ENCODE results near the gene RBM6. TPM values are rescaled to one million over a fixed set of nuclear protein-coding genes. Genes with fewer than 3 reads are reported as not detected.

RBM6 gene
- total and polyA plus RNA-seq, 3 experiments from 2014 or later, result 53.2 to 75.8 (median 71.6) TPM

GRCh38 chr3:50122661-50123391 is 182.9 kb downstream of the RBM6 start:
- H3K9me3 Mint-ChIP-seq, result no peaks in the 10 kb centered on the region
- H3K36me3 ChIP-seq (ENCODE audit: insufficient read depth, low read length), result peaks cover 20% of the 10 kb centered on the region
- ChIA-PET CTCF (interaction anchor here (1.1 to 3.4 kb wide), 4 partner anchors 17 to 124 kb away, joined by 3 to 16 read pairs (median 6); partner anchors contain the start of gene GNAI2), POLR2A (no interaction called here)
- no peaks in the 10 kb centered on the region for H3K4me1 ChIP-seq (ENCODE audit: insufficient read depth, low read length)
- H3K4me3 Mint-ChIP-seq, result no peak overlapping the region
- H3K36me3 Mint-ChIP-seq, result peaks cover 0 to 33% (median 5%) of the 10 kb centered on the region in 3 donors
- H3K27me3 ChIP-seq (ENCODE audit: insufficient read depth, low read length, poor library complexity, severe bottlenecking), result no peaks in the 10 kb centered on the region
- peaks cover 0 to 1% (median 0%) of the 10 kb centered on the region in 3 donors for H3K4me1 Mint-ChIP-seq
- H3K4me3 ChIP-seq (ENCODE audit: low read length), result no peak overlapping the region
- DNase-seq, result no peak
- H3K27ac Mint-ChIP-seq, result peak overlapping the region in 1 of 8 donors; percentile 29
- no peaks in the 10 kb centered on the region for H3K9me3 ChIP-seq (ENCODE audit: low read length)
- H3K27ac ChIP-seq (ENCODE audit: low read depth, low read length), result no peak overlapping the region
- peaks cover 0 to 1% of the 10 kb centered on the region in 2 donors for H3K27me3 Mint-ChIP-seq

DNA sequence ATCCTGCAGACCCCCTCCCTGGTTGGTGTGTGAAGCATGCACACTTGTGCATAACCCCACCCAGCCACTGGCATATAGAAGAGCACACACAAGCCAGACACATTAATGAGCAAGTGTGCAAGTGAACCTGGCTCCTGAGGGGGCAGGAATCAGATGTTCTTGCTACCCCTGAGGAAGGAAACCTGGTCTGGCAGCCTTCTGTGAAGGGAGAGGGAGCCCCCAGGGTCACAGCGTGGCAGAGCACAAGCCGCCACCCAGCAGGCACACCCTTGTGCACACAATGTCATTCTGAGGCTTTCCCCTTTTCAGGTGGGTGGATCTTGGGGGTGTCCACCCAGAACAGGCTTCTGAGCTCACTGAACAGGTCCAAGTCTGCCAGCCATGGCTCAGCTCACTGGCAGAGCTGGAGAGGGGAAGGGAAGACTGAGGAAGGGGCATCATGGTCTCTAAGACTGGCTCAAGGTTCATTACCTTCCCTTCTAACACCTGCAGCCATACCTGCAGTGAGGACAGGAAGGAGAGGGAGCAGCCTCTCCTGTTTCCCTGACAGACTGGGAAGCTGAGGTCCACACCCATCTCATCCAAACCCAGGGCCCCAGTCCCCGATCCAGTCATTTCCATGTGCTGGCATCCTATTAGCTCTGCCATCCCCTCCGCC is 183.6 kb downstream of the RBM6 start:
- Histone ChIP-seq H3K27ac (ENCODE audit: low read depth, low read length) (no peak overlapping the region), H3K27me3 (ENCODE audit: insufficient read depth, low read length, poor library complexity, severe bottlenecking) (no peaks in the 10 kb centered on the region), H3K4me3 (ENCODE audit: low read length) (no peak overlapping the region), H3K36me3 (ENCODE audit: insufficient read depth, low read length) (peaks cover 13% of the 10 kb centered on the region), H3K9me3 (ENCODE audit: low read length) (no peaks in the 10 kb centered on the region), H3K4me1 (ENCODE audit: insufficient read depth, low read length) (no peaks in the 10 kb centered on the region)
- Mint-ChIP-seq H3K9me3 (no peaks in the 10 kb centered on the region), H3K4me1 (peaks cover 0 to 1% (median 0%) of the 10 kb centered on the region in 3 donors), H3K36me3 (peaks cover 0 to 26% (median 0%) of the 10 kb centered on the region in 3 donors), H3K4me3 (no peak overlapping the region), H3K27ac (peak overlapping the region in 2 of 8 donors; percentile 33 to 42), H3K27me3 (peaks cover 0 to 1% of the 10 kb centered on the region in 2 donors)
- ChIA-PET CTCF (interaction anchor here (1.1 to 3.2 kb wide), 2 partner anchors 112 to 123 kb away, joined by 3 to 7 read pairs; partner anchors contain the start of gene GNAI2), POLR2A (interaction anchor here (0.6 kb wide), 1 partner anchor 115 kb away, joined by 3 read pairs; no protein-coding TSS in a partner anchor)
- DNase-seq, result no peak

- H3K4me1 Mint-ChIP-seq, result peaks cover 0 to 1% (median 0%) of the 10 kb centered on the region in 3 donors
- CTCF ChIA-PET, result interaction anchor here (3.2 kb wide), 1 partner anchor 123 kb away, joined by 7 read pairs; no protein-coding TSS in a partner anchor
Measured at GRCh38 chr3:50124052-50124799, 184.3 kb downstream of the RBM6 start.

DNA sequence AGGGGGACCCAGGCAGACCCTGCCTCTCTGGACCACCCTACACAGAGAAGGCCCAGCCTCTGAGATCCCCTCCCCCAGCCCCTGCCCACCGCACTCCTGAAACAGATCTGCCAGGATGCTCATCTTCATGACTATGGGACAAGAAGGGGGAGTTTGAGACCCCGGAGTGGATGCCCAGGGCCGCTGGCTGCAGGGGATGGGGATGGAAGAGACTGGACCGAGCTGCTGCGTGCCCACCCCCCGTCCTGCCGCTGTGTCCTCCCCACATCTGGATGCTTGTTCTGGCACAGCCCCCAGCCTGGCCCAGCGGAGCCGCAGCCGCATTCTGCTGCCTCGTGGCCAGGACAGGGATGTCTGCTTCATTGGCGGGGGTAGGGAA is 184.8 kb downstream of the RBM6 start:
- Histone ChIP-seq H3K4me3 (ENCODE audit: low read length) (no peak overlapping the region), H3K27me3 (ENCODE audit: insufficient read depth, low read length, poor library complexity, severe bottlenecking) (no peaks in the 10 kb centered on the region), H3K4me1 (ENCODE audit: insufficient read depth, low read length) (no peaks in the 10 kb centered on the region), H3K27ac (ENCODE audit: low read depth, low read length) (no peak overlapping the region), H3K9me3 (ENCODE audit: low read length) (no peaks in the 10 kb centered on the region), H3K36me3 (ENCODE audit: insufficient read depth, low read length) (peaks cover 5% of the 10 kb centered on the region)
- no peaks in the 10 kb centered on the region for H3K9me3 Mint-ChIP-seq
- ChIA-PET POLR2A (no interaction called here), CTCF (no interaction called here)
- no peak for DNase-seq
- peaks cover 0 to 1% (median 0%) of the 10 kb centered on the region in 3 donors for H3K4me1 Mint-ChIP-seq
- no peak overlapping the region for H3K27ac Mint-ChIP-seq
- peaks cover 0 to 3% of the 10 kb centered on the region in 2 donors for H3K27me3 Mint-ChIP-seq
- peaks cover 0 to 16% (median 0%) of the 10 kb centered on the region in 3 donors for H3K36me3 Mint-ChIP-seq
- H3K4me3 Mint-ChIP-seq, result no peak overlapping the region

More at GRCh38 chr3:50124052-50124799, 184.3 kb downstream of the RBM6 start:
- no peak for DNase-seq
- peaks cover 0 to 1% of the 10 kb centered on the region in 2 donors for H3K27me3 Mint-ChIP-seq
- H3K27me3 ChIP-seq (ENCODE audit: insufficient read depth, low read length, poor library complexity, severe bottlenecking), result no peaks in the 10 kb centered on the region
- no peak overlapping the region for H3K4me3 ChIP-seq (ENCODE audit: low read length)
- no peak overlapping the region for H3K4me3 Mint-ChIP-seq
- POLR2A ChIA-PET, result interaction anchor here (0.6 kb wide), 1 partner anchor 116 kb away, joined by 3 read pairs; no protein-coding TSS in a partner anchor
- H3K27ac ChIP-seq (ENCODE audit: low read depth, low read length), result no peak overlapping the region
- peak overlapping the region in 2 of 8 donors; percentile 33 to 42 for H3K27ac Mint-ChIP-seq
- peaks cover 0 to 19% (median 0%) of the 10 kb centered on the region in 3 donors for H3K36me3 Mint-ChIP-seq
- H3K9me3 Mint-ChIP-seq, result no peaks in the 10 kb centered on the region
- no peaks in the 10 kb centered on the region for H3K9me3 ChIP-seq (ENCODE audit: low read length)
- no peaks in the 10 kb centered on the region for H3K4me1 ChIP-seq (ENCODE audit: insufficient read depth, low read length)
- H3K36me3 ChIP-seq (ENCODE audit: insufficient read depth, low read length), result peaks cover 7% of the 10 kb centered on the region

DNA sequence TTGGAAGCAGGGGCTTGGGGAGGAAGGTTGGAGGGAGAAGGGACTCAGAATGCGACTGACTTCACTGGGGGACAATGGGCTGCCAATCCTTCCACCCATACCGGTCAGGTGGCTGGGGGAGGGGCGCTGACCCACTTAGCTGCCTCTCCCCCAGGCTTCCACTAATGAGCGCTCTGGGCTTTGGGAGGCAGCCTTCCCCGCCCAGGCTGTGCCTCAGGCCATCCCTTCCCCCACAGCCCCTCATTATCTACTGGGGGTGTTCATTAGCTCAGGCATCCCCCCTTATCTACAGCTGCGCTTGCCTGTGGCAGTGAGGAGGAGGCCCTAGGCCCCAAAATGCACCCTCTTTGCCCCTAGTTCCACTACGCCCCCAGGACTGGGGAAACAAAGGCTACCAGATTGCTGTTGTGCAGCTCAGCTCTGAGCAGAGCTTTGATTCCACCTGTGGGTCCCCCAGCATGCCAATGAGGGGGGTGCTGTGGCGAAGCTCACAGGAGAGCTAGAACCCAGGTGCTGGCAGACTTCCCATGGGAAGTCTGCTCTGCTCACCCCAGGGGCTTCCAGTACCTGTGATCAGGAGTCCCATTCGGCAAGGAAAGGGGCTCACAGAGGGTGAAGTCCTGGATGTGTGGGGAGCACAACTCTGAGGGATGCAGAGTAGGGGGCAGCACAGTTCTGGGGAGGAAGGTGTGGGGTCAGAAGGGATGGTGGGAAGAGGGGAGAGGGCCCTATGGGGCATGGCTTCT is 185.8 kb downstream of the RBM6 start:
- no peaks in the 10 kb centered on the region for H3K36me3 ChIP-seq (ENCODE audit: insufficient read depth, low read length)
- no peaks in the 10 kb centered on the region for H3K4me1 ChIP-seq (ENCODE audit: insufficient read depth, low read length)
- no peak overlapping the region for H3K4me3 Mint-ChIP-seq
- H3K9me3 Mint-ChIP-seq, result peaks cover 0 to 2% (median 0%) of the 10 kb centered on the region in 5 donors
- peaks cover 0 to 6% (median 0%) of the 10 kb centered on the region in 3 donors for H3K36me3 Mint-ChIP-seq
- no peaks in the 10 kb centered on the region for H3K27me3 ChIP-seq (ENCODE audit: insufficient read depth, low read length, poor library complexity, severe bottlenecking)
- ChIA-PET CTCF (no interaction called here), POLR2A (interaction anchor here (1.3 kb wide), 1 partner anchor 10 kb away, joined by 4 read pairs; no protein-coding TSS in a partner anchor)
- H3K27ac Mint-ChIP-seq, result peak overlapping the region in 2 of 8 donors; percentile 54 to 89
- H3K27me3 Mint-ChIP-seq, result peaks cover 0 to 3% of the 10 kb centered on the region in 2 donors
- H3K4me3 ChIP-seq (ENCODE audit: low read length), result no peak overlapping the region
- H3K4me1 Mint-ChIP-seq, result peaks cover 0 to 1% (median 0%) of the 10 kb centered on the region in 3 donors
- H3K9me3 ChIP-seq (ENCODE audit: low read length), result no peaks in the 10 kb centered on the region
- H3K27ac ChIP-seq (ENCODE audit: low read depth, low read length), result no peak overlapping the region
- no peak for DNase-seq

DNA sequence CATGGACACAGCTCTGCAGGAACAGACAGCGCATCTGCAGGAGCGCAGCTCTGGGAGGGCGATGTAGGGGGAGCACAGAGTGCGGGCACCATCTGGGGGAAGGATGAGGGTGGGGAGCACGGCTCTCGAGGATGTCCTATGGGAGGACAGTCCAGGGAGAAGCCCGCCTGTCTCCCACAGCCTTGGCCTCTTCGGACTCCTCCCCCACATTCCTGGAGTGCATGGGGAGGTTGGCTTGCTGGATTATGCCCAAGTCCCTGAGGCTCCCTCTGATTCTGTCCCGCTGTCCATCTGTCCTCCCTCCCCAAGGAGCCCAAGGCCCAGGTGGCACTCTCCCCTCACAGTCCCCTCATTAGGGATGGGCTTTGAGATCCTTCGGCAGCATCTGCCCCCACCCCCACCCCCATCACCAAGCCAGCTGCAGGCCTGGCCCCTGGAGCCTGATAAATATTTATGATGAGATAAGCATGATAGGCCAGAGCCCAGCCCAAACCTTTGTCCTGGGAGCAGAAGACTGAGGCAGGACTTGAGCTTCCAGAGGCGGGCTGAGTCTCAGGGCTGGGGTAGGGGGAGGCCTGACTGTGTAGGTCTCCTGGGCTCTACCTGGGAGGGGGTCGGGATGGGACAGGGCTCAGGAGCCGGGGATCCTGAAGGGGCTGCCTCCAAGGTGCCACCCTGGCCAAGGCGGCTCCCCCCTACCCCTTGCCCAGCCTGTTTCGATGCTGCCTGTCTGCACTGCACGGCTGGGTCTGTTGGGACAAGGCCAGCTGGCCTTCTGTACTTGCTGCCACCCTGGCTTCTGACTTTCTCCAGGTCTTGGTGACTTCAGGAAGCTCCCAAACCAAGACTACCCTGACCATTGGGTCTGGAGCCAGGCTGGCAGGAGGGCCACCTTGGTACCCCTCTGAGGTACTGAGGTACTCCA is 186.6 kb downstream of the RBM6 start:
- Histone ChIP-seq H3K36me3 (ENCODE audit: insufficient read depth, low read length) (no peaks in the 10 kb centered on the region), H3K27me3 (ENCODE audit: insufficient read depth, low read length, poor library complexity, severe bottlenecking) (no peaks in the 10 kb centered on the region), H3K4me3 (ENCODE audit: low read length) (no peak overlapping the region), H3K27ac (ENCODE audit: low read depth, low read length) (no peak overlapping the region), H3K9me3 (ENCODE audit: low read length) (no peaks in the 10 kb centered on the region), H3K4me1 (ENCODE audit: insufficient read depth, low read length) (no peaks in the 10 kb centered on the region)
- Mint-ChIP-seq H3K4me3 (no peak overlapping the region), H3K4me1 (peaks cover 0 to 1% (median 0%) of the 10 kb centered on the region in 3 donors), H3K27ac (peak overlapping the region in 1 of 8 donors; percentile 22), H3K9me3 (peaks cover 0 to 2% (median 0%) of the 10 kb centered on the region in 5 donors), H3K27me3 (peaks cover 0 to 3% of the 10 kb centered on the region in 2 donors), H3K36me3 (no peaks in the 10 kb centered on the region)
- DNase-seq, result no peak
- ChIA-PET POLR2A (interaction anchor here (1.3 kb wide), 1 partner anchor 9 kb away, joined by 4 read pairs; no protein-coding TSS in a partner anchor), CTCF (no interaction called here)
